Measurements from ENCODE around the gene MALRD1.
"Not testable (repeated sequence)": the region's sequence is repeated elsewhere in the genome, so short reads cannot be mapped to it uniquely, and the experiment has no call there.

Gene MALRD1

DNA sequence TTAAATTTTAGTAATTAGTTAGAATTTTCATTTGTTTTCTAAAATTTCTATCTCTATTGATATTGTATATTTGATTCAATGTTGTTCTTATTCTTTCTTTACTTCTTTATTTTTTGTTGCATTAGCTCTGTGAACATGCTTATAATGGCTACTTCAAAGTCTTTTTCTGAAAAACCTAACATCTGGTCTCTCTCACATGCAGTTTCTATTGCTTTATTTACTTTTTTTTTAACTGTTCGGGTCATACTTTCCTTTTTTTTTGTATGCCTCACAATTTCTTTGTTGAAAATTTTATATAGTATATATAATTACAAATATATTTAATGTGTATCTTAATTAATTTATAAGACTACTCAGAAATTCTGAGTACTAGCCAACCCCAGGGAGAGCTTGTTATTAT, 715.5 kb downstream of the MALRD1 start:
- no peak for DNase-seq (ENCODE audit: low read depth in 2 of 2, low spot score in 1 of 2)

GRCh38 chr10:19767876-19768275, 719.3 kb downstream of the MALRD1 start:
- no peak for DNase-seq (ENCODE audit: low read depth in 2 of 2, low spot score in 1 of 2)

DNA sequence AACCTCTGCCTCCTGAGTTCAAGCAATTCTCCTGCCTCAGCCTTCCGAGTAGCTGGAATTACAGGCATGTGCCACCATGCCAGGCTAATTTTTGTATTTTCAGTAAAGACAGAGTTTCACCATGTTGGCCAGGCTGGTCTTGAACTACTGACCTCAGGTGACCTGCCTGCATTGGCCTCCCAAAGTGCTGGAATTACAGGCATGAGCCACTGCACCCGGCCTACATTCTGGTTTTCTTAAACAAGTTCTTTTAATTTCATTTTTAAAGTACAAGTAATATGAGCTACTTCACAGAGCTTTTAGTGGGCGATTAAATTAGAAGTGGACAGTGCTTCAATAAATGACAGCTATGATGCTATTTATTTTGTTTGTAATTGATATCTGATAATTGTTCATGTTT, 721.2 kb downstream of the MALRD1 start:
- DNase-seq (ENCODE audit: low read depth in 2 of 2, low spot score in 1 of 2): not testable (repeated sequence)

DNA sequence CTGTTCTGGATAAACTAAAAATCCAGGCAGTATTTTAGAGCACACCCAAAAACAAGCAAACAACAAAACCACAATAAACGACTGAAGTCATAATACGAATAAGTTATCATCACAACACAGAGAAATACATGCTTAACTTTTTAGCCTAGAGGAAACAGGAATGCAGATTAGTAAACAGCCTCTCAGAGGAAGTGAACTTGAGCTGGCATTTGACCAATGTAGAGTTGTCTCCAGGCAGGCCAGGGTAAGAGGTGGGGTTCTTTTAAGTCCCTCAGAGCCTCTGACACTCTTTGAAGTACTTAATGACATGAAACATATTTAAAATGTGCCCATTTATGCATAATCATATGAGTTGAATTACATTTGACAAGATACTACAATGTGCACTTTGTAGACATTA, 724.4 kb downstream of the MALRD1 start:
- no peak for DNase-seq (ENCODE audit: low read depth in 2 of 2, low spot score in 1 of 2)

GRCh38 chr10:19775296-19775695, 726.7 kb downstream of the MALRD1 start:
- DNase-seq (ENCODE audit: low read depth in 2 of 2, low spot score in 1 of 2): no peak

- no peak for DNase-seq (ENCODE audit: low read depth in 2 of 2, low spot score in 1 of 2)
These were observed 729.2 kb downstream of the MALRD1 start for GRCh38 chr10:19777806-19778205.

GRCh38 chr10:19778996-19779395, 730.4 kb downstream of the MALRD1 start:
- no peak for DNase-seq (ENCODE audit: low read depth in 2 of 2, low spot score in 1 of 2)

GRCh38 chr10:19782430-19783089, 734.0 kb downstream of the MALRD1 start:
- no peak for DNase-seq (ENCODE audit: low read depth in 2 of 2, low spot score in 1 of 2)

DNA sequence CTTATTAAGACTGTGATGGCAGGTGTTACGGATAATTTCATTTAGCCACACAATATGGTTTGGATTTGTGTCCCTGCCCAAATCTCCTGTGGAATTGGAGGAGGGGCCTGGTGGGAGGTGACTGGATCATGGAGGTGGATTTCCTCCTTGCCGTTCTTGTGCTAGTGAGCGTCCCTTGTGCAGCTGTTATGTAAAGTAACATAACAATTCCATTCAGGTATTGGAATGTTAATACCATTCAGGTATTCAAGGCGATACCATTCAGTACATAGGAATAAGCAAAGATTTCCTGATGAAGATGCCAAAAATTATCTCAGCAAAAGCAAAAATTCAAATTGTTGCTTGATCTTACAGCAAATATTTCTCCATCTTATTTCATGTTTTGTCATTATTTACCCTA, 735.1 kb downstream of the MALRD1 start:
- DNase-seq (ENCODE audit: low read depth in 2 of 2, low spot score in 1 of 2): no peak
